ENCODE data around the gene UNC5B.

GRCh38 chr10:71308244-71308643 is 95.9 kb downstream of the UNC5B start:
- TF ChIP-seq, protein P1, sequence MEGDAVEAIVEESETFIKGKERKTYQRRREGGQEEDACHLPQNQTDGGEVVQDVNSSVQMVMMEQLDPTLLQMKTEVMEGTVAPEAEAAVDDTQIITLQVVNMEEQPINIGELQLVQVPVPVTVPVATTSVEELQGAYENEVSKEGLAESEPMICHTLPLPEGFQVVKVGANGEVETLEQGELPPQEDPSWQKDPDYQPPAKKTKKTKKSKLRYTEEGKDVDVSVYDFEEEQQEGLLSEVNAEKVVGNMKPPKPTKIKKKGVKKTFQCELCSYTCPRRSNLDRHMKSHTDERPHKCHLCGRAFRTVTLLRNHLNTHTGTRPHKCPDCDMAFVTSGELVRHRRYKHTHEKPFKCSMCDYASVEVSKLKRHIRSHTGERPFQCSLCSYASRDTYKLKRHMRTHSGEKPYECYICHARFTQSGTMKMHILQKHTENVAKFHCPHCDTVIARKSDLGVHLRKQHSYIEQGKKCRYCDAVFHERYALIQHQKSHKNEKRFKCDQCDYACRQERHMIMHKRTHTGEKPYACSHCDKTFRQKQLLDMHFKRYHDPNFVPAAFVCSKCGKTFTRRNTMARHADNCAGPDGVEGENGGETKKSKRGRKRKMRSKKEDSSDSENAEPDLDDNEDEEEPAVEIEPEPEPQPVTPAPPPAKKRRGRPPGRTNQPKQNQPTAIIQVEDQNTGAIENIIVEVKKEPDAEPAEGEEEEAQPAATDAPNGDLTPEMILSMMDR (conservative IDR thresholded peaks at IDR 0.05 in 1 of 2, IDR thresholded peaks at IDR 0.05 in 1 of 2; ENCODE audit: low read depth in 1 of 2, low read length in 2 of 2), result no peak
- no peak for TF ChIP-seq EZH2 (IDR thresholded peaks at IDR 0.05; ENCODE audit: low read length, missing control alignments)

All from fibroblast of lung (primary cell).